D721Med (cell line): Measurements from ENCODE around the gene ABRAXAS1.
"Not testable (repeated sequence)": the region's sequence is repeated elsewhere in the genome, so short reads cannot be mapped to it uniquely, and the experiment has no call there.

Experiments used
- DNase-seq: peaks from one replicate; pipeline ENCODE4 v3.0.0; 2011; ENCODE audit warnings: low spot score; ENCODE audit not compliant: insufficient read length
- FAIRE-seq: peaks from 2 replicates; lab custom pipeline; 2011; peaks lifted over from hg19 to GRCh38; lab: Jason Lieb, UNC
- TF ChIP-seq, protein P1 (sequence below): IDR thresholded peaks from 2 replicates; pipeline ENCODE4 v1.5.1; 2012; ENCODE audit warnings: mild to moderate bottlenecking, control low read depth; ENCODE audit not compliant: insufficient read depth; ENCODE audit errors: missing control alignments

The ABRAXAS1 gene

DNA sequence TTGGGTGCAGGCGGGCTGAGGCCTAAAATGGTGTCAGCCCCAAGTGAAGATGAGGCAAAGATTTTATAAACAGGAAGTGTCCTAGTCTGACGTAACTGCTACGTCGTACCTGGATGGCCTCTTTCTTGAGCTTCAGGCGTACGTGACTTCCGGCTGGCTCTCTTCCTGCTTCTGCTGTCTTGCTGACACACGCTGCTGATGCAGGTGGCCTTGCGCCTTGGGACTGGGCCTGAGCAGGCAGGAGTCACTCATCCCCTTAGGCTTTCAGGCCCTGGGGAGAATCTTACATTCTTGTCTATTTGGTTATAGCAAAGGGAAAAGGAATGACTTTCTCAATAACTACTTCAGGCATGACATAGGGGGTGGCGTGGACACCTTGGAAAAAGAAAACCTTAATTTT, 20.1 kb upstream of the ABRAXAS1 start:
- TF ChIP-seq, protein P1, sequence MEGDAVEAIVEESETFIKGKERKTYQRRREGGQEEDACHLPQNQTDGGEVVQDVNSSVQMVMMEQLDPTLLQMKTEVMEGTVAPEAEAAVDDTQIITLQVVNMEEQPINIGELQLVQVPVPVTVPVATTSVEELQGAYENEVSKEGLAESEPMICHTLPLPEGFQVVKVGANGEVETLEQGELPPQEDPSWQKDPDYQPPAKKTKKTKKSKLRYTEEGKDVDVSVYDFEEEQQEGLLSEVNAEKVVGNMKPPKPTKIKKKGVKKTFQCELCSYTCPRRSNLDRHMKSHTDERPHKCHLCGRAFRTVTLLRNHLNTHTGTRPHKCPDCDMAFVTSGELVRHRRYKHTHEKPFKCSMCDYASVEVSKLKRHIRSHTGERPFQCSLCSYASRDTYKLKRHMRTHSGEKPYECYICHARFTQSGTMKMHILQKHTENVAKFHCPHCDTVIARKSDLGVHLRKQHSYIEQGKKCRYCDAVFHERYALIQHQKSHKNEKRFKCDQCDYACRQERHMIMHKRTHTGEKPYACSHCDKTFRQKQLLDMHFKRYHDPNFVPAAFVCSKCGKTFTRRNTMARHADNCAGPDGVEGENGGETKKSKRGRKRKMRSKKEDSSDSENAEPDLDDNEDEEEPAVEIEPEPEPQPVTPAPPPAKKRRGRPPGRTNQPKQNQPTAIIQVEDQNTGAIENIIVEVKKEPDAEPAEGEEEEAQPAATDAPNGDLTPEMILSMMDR = no peak
- FAIRE-seq = no peak
- no peak for DNase-seq

DNA sequence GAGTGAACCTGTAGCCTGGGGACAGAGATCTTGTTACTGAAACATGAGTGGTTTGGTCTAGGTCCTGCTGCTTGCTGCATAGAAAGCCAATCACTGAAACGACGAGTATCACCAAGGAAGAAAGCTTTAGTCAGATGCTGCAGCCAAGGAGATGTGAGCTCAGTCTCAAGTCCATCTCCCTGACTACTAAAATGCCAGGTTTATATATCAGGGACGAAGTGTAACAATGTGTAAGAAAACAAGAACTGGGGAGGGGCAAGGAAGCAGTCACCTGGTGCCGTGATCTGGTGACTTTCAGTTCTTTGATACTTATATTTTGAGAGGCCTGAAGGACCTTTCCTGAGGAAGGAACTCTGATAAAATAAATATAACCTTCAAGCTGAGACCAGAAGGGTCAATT, 19.6 kb upstream of the ABRAXAS1 start:
- TF ChIP-seq, protein P1 = no peak
- DNase-seq (no peak), FAIRE-seq (no peak)

DNA sequence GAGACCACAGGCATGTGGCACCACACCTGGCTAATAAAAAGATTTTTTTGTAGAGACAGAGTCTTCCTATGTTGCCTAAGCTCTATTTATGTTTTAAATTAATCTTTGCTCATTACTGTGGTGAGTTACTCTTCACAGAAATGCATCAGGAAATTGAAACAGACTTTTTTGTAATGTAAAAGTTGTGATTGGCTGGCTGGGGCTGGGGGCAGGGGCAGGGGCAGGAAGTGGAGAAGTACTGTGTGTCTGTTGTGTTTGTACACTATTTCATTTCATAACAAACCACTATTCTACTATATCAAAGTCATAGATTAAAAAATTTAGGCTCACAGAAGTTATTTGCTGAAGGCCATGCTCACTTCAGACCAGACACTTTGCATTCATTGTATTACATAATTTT, 19.1 kb upstream of the ABRAXAS1 start:
- FAIRE-seq = no peak
- DNase-seq = no peak
- TF ChIP-seq, protein P1 = no peak

DNA sequence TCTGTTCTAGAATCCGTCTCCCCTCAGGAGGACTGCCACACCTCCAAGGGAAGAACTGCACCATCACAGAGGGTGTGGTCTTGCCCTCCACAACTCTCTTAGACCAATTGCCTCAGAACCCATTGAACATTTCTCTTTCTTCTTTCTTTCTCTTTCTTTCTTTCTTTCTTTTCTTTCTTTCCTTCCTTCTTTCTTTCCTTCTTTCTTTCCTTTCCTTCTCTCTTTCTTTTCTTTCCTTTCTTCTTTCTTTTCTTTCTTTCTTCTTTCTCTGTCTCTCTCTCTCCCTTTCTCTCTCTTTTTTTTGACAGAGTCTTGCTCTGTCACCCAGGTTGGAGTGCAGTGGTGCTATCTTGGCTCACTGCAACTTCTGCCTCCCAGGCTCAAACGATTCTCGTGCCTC, 16.8 kb upstream of the ABRAXAS1 start:
- FAIRE-seq, DNase-seq: not testable (repeated sequence)

DNA sequence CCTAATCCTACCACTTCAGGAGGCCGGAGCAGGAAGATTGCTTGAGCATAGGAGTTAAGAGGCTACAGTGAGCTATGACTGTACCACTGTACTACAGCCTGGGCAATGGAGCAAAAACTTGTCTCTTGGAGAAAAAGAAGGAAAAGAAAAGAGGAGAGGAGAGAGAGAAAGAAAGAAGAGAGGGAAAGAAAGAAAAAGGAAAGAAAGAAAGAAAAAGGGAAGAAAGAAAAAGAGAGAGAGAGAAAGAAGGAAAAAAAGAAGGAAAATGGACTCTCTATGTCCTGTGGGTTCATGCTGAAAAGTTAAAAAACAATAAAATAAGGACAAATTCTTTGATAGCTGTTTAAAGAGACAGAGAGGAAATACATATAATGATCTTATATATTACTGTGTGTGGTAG, 13.3 kb upstream of the ABRAXAS1 start:
- DNase-seq (no peak), FAIRE-seq (no peak)
- TF ChIP-seq, protein P1 = no peak

DNA sequence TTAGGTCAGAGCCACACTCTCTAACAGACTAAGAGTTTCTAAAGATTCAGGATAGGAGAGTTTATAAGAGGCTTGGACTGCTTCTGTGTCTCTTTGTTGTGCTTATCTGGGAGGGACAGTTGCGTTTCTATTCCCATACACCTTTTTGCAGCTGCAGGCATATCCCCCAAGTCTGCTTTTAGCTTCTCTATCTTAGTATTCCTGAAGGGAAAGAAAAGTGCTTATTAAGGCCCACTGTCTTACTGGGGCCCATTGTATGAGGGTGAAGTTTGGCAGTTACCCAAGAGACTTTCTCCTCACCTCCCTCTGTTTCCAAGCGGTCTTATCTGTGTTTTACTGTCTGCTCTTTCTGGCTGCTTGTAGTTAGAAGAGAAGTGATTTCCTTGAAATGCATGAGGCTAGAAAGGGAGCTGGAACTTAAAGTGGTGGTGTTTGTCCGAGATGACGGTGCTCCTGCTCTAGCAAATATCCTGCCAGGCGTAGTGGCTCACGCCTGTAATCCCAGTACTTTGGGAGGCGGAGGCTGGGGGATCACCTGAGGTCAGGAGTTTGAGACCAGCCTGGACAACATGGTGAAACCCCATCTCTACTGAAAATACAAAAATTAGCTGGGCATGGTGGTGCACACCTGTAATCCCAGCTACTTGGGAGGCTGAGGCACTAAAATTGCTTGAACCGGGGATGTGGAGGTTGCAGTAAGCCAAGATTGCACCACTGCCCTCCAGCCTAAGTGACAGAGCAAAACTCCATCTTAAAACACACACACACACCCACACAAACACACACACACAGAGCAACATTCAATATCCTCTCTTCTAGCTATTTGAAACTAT, 11.4 kb upstream of the ABRAXAS1 start:
- not testable (repeated sequence) for FAIRE-seq, DNase-seq

DNA sequence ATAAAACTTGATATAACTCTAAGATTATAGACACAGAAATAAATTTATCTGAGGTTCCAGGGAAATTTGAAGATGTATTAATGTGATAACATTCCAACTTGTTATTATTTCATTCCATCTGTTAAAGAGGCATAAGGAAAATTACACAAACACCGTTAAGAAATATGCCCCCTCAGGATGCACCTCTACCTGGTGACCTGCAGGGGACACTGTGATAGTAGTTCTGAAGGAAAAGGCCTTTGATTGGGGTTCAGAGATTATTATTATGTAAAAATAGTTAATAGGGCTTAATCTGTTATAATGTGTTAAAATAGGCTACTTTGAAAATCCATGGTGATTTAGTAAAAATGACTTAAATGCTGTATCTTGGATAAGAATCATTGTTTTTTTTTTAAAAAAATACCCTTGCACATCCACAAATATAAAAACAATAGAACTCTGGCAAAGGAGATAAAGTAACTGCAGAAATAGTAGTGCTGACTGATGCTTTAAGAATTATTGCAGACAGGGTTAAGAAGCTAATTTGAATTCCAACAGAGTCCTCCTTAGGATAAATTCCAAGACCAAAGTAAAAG, 6.1 kb upstream of the ABRAXAS1 start:
- DNase-seq (peak; percentile 26), FAIRE-seq (no peak)
- TF ChIP-seq, protein P1 = peak; percentile 64

DNA sequence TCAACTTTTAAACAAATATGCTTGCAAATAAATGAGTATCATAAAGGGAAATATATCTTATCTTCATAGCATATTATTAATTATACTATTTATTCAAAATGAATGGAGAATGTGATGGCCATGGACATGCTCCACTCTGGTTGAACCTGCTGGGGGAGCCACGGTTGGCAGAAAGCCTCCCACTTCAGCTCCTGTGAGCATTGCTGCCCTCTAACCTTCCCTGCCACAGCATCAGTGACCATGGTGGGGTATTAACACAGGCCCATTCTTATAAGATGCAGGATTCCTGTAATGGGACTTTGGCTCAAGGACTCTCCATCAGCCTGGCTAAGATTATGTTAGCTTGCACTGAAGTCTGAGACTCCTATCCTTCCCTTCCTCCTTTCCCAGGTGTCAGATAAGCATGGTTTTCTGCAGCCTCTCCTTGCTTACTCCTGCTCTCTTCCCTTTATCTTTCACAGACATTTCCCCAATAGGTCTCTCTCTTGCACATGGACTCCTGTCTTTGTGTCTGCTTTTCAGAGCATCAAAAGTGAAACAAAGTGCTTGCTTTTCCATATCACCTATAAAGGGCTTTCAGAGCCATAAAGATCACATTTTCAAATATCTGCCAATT, 4.9 kb upstream of the ABRAXAS1 start:
- no peak for FAIRE-seq
- no peak for DNase-seq
- TF ChIP-seq, protein P1 = no peak
